ENCODE measurements around the gene FAS. TPM values are rescaled to one million over a fixed set of nuclear protein-coding genes. Genes with fewer than 3 reads are reported as not detected.

Gene FAS
- total RNA-seq, 4 donors from 2014 or later, result 17.8 to 60.2 (median 42.6) TPM

DNA sequence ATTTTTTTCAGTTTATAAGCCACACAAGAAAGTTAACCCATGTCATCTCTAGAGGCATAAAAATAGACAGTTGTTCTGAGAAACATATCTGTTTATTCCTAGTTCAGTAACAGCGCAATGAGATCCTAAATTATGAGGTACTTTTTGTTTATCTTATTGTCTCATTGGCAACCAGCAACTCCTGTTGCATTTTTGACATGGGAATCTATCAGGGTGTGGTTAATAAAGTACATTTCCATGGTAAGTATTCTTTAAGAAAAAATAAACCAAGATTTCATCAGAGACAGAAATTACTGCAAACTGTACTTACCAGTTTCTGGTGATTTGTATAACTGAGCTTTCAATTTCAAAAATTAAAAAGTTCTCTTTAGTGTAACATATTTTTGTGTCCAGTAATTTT is 9.0 kb downstream of the FAS start:
- Histone ChIP-seq H3K27ac (peak overlapping the region; percentile 67), H3K27me3 (no peaks in the 10 kb centered on the region), H3K4me3 (peak overlapping the region; percentile 17), H3K4me1 (peaks cover 69% of the 10 kb centered on the region), H3K36me3 (no peaks in the 10 kb centered on the region), H3K9me3 (no peaks in the 10 kb centered on the region)
- TF ChIP-seq, protein P1, sequence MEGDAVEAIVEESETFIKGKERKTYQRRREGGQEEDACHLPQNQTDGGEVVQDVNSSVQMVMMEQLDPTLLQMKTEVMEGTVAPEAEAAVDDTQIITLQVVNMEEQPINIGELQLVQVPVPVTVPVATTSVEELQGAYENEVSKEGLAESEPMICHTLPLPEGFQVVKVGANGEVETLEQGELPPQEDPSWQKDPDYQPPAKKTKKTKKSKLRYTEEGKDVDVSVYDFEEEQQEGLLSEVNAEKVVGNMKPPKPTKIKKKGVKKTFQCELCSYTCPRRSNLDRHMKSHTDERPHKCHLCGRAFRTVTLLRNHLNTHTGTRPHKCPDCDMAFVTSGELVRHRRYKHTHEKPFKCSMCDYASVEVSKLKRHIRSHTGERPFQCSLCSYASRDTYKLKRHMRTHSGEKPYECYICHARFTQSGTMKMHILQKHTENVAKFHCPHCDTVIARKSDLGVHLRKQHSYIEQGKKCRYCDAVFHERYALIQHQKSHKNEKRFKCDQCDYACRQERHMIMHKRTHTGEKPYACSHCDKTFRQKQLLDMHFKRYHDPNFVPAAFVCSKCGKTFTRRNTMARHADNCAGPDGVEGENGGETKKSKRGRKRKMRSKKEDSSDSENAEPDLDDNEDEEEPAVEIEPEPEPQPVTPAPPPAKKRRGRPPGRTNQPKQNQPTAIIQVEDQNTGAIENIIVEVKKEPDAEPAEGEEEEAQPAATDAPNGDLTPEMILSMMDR (IDR thresholded peaks at IDR 0.05), result no peak
- TF ChIP-seq POLR2AphosphoS5 (IDR thresholded peaks at IDR 0.05), result no peak
- no peak for TF ChIP-seq EP300 (IDR thresholded peaks at IDR 0.05)
- peak in 1 of 2 donors; percentile 16 for TF ChIP-seq POLR2A (IDR thresholded peaks at IDR 0.05)
- DNase-seq (ENCODE audit: low spot score in 2 of 2), result no peak
- WGBS, result 12% methylated on average over 1 of the region's 1 CpG

DNA sequence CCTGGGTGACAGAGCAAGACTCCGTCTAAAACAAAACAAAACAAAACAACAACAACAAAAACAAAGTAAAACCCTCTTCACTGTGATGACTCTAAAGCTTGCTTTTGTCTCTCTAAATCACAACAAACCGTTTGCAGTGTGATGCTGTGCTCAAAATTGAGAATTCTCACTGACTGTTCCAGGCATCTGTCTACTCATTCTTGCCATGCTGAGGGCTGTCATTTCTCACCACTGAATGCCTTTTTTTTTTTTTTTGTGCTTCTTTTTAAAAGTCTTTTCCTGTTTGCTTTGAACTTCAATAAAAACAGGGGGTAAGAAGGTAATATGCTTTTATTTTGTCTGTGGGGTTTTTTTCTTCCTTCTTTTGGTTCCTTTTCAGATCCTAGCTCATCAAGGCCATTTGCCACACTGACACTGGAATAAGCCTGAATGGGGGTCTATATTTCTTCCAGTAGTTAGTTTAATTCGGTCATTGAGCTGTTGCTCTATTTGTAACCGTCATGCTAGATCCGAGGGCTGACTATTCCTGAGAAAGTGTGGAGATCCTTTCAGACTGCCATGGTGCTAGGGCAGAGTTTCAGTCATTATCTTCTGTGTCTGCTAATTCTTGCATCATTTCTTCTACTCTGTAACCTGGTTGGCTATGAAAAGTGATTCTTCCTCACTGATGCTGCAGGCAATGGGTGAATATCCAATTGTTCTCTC is 10.6 kb downstream of the FAS start:
- no peak for TF ChIP-seq POLR2A (IDR thresholded peaks at IDR 0.05)
- no peak for TF ChIP-seq EP300 (IDR thresholded peaks at IDR 0.05)
- no peak for TF ChIP-seq POLR2AphosphoS5 (IDR thresholded peaks at IDR 0.05)
- TF ChIP-seq, protein P1 (IDR thresholded peaks at IDR 0.05), result no peak
- peaks cover 55% of the 10 kb centered on the region for H3K4me1 ChIP-seq
- 48% methylated on average over 5 of the region's 5 CpGs for WGBS
- H3K4me3 ChIP-seq, result no peak overlapping the region
- H3K9me3 ChIP-seq, result no peaks in the 10 kb centered on the region
- no peaks in the 10 kb centered on the region for H3K27me3 ChIP-seq
- peak overlapping the region; percentile 67 for H3K27ac ChIP-seq
- no peak for DNase-seq (ENCODE audit: low spot score in 2 of 2)
- no peaks in the 10 kb centered on the region for H3K36me3 ChIP-seq

DNA sequence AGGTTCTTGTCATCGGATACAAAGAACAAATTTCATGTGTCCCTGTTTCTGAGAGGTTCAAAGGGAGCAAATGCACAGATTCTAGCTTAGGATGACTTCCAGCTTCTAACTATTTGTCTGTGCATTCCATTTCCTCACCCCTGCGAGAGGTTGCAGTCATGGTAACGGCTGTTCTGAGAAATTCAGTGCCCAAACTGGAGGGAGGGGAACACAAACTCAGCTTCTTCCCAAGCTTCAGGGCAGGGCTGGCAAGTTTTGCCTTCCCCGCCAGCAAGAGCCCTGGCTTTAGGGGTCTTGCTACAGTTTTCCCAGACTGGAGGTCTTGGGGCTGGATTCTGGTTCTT is 11.1 kb downstream of the FAS start:
- Histone ChIP-seq H3K27me3 (no peaks in the 10 kb centered on the region), H3K4me1 (peaks cover 50% of the 10 kb centered on the region), H3K4me3 (no peak overlapping the region), H3K9me3 (no peaks in the 10 kb centered on the region), H3K36me3 (no peaks in the 10 kb centered on the region), H3K27ac (peak overlapping the region; percentile 67)
- 45% methylated on average over 4 of the region's 4 CpGs for WGBS
- TF ChIP-seq EP300 (IDR thresholded peaks at IDR 0.05), result no peak
- TF ChIP-seq, protein P1 (IDR thresholded peaks at IDR 0.05), result no peak
- TF ChIP-seq POLR2A (IDR thresholded peaks at IDR 0.05), result no peak
- TF ChIP-seq POLR2AphosphoS5 (IDR thresholded peaks at IDR 0.05), result no peak
- DNase-seq (ENCODE audit: low spot score in 2 of 2), result no peak

- no peaks in the 10 kb centered on the region for H3K9me3 ChIP-seq
- H3K27me3 ChIP-seq, result no peaks in the 10 kb centered on the region
- no peak for TF ChIP-seq POLR2AphosphoS5 (IDR thresholded peaks at IDR 0.05)
- no peak for TF ChIP-seq EP300 (IDR thresholded peaks at IDR 0.05)
- TF ChIP-seq, protein P1 (IDR thresholded peaks at IDR 0.05), result no peak
- no peak for TF ChIP-seq POLR2A (IDR thresholded peaks at IDR 0.05)
- no peak overlapping the region for H3K4me3 ChIP-seq
- H3K36me3 ChIP-seq, result no peaks in the 10 kb centered on the region
- H3K27ac ChIP-seq, result peak overlapping the region; percentile 67
- no peak for DNase-seq (ENCODE audit: low spot score in 2 of 2)
- 80% methylated on average over 4 of the region's 4 CpGs for WGBS
- peaks cover 45% of the 10 kb centered on the region for H3K4me1 ChIP-seq
These were observed 11.8 kb downstream of the FAS start for GRCh38 chr10:89002226-89002978.

DNA sequence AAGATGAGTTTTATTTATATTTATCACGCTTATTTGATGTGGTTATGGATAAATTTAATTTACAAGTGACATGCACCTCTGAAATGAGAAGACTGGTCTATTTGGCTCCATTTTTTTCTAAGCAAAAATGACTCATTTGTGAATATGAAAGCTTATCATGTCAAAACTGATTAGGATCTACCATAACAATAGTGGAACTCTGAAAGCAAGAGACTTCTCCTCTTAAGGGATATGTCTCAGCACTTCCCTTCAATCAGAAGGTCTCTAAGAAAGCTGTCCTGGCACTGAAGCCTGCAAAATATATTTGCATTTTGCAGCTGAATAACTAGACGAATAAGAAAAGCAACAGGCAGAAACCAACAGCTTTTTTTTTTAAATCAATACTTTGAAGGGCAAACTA is 12.7 kb downstream of the FAS start:
- WGBS, result 24% methylated on average over 2 of the region's 2 CpGs
- no peak for DNase-seq (ENCODE audit: low spot score in 2 of 2)
- Histone ChIP-seq H3K9me3 (no peaks in the 10 kb centered on the region), H3K4me3 (no peak overlapping the region), H3K27me3 (no peaks in the 10 kb centered on the region), H3K4me1 (peaks cover 45% of the 10 kb centered on the region), H3K27ac (no peak overlapping the region), H3K36me3 (peaks cover 8% of the 10 kb centered on the region)
- TF ChIP-seq, protein P1 (IDR thresholded peaks at IDR 0.05), result no peak
- TF ChIP-seq EP300 (IDR thresholded peaks at IDR 0.05) (no peak), POLR2AphosphoS5 (IDR thresholded peaks at IDR 0.05) (no peak), POLR2A (IDR thresholded peaks at IDR 0.05) (no peak)

All from suprapubic skin (tissue), 4 donors.